Peyer's patch (tissue), 4 donors: ENCODE results near the gene SRC.

Experiments used
- POLR2A ChIP-seq, 2 donors: fragments of 450-650 bp; IDR thresholded peaks; one replicate each; pipeline ENCODE4 v1.5.1; 2017; ENCODE audit warnings: antibody characterized with exemption in 2 of 2, mild to moderate bottlenecking in 2 of 2, moderate library complexity in 2 of 2
- TF ChIP-seq, protein P1 (sequence below), 6 experiments: fragments of 450-650 bp in 4 of 6; fragments of 200-600 bp in 2 of 6; sonication (generic) in 1 of 6; IDR thresholded peaks; one replicate each; pipeline ENCODE4 v1.5.1; 2017 to 2019; ENCODE audit warnings: antibody characterized with exemption in 6 of 6, mild to moderate bottlenecking in 3 of 6, moderate library complexity in 1 of 6

DNA sequence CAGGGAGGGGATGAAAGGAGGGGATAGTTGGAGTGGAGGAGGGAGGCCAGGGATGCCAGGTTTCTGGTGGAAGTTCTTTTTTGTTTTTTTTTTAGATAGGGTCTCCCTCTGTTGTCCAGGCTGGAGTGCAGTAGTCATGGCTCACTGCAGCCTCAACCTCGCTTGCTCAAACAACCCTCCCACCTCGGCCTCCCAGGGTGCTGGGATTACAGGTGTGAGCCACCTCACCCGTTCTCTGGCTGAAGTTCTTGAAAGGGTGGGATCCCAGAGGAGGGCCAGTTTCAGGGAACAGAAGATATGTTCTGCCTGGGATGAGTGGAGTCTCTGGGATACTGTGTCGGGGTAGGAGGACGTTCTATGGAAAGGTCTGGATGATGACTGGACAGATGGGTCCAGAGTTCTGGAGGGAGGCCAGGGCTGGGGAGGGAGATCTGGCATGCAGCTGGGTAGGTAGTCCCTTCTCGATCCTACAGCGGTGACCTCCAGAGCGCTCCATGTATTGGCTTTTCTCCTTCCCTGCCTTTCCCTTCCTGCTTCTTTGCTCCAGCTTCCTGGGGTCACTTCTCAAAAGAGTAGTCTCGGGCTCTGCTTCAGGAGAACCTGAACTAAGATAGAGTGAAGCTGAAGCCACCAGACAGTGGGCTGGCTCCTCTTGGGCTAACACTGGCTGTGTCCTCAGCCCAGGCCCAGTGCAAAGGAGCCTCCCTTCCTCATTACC lies 12.7 kb upstream of the SRC start:
- TF ChIP-seq, protein P1, sequence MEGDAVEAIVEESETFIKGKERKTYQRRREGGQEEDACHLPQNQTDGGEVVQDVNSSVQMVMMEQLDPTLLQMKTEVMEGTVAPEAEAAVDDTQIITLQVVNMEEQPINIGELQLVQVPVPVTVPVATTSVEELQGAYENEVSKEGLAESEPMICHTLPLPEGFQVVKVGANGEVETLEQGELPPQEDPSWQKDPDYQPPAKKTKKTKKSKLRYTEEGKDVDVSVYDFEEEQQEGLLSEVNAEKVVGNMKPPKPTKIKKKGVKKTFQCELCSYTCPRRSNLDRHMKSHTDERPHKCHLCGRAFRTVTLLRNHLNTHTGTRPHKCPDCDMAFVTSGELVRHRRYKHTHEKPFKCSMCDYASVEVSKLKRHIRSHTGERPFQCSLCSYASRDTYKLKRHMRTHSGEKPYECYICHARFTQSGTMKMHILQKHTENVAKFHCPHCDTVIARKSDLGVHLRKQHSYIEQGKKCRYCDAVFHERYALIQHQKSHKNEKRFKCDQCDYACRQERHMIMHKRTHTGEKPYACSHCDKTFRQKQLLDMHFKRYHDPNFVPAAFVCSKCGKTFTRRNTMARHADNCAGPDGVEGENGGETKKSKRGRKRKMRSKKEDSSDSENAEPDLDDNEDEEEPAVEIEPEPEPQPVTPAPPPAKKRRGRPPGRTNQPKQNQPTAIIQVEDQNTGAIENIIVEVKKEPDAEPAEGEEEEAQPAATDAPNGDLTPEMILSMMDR (IDR thresholded peaks at IDR 0.05), result no peak
- TF ChIP-seq POLR2A (IDR thresholded peaks at IDR 0.05), result no peak
